ENCODE data around the gene ACAP1. TPM values are rescaled to one million over a fixed set of nuclear protein-coding genes. Genes with fewer than 3 reads are reported as not detected.
A peak's percentile ranks its signal among the peaks of the same experiment; 100 is the strongest.

ACAP1 gene, protein sequence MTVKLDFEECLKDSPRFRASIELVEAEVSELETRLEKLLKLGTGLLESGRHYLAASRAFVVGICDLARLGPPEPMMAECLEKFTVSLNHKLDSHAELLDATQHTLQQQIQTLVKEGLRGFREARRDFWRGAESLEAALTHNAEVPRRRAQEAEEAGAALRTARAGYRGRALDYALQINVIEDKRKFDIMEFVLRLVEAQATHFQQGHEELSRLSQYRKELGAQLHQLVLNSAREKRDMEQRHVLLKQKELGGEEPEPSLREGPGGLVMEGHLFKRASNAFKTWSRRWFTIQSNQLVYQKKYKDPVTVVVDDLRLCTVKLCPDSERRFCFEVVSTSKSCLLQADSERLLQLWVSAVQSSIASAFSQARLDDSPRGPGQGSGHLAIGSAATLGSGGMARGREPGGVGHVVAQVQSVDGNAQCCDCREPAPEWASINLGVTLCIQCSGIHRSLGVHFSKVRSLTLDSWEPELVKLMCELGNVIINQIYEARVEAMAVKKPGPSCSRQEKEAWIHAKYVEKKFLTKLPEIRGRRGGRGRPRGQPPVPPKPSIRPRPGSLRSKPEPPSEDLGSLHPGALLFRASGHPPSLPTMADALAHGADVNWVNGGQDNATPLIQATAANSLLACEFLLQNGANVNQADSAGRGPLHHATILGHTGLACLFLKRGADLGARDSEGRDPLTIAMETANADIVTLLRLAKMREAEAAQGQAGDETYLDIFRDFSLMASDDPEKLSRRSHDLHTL
- total RNA-seq, result 3.8 TPM

DNA sequence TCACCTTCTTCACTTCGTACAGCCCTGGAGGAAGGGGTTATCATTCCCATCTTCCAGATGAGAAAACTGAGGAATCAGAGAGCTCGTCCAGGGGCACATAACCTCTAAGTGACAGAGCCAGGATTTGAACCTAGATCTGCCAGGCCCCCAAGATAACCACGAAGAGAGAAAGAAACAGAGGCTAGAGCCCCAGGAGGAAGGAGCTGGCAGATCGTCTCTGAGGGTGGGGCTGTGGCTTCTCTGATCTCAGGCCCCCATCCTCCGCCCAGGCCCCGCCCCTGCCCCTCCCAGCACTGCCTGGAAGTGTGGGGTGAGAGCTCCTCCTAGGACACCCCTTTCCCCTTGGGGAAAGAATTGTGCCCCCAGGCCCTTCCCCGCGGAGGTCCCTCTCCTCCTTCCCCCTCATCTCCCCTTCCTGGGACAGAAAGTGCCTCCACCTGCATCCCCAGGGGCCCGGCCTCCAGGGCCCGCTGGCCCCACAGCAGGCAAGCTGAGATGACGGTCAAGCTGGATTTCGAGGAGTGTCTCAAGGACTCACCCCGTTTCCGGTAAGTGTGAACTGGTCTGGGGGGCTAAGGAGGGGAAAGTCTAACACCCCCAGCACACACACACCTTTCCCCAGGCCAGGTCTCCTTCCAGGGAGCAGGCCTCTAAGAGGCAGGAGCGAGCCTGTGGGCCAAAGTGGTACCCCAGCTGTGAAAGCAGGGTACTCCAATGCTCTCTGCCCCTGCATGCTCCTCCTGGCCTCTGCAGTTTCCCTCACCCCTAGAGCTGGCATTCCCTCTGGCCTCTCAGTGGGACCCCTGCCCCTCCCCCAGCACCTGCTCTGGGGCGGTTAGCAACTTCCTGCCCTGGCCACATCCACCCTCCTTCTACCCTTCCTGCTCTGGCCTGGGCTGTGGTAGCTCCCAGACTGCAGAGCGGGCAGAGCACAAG, at the start of gene ACAP1:
Gene ACAP1 (plus strand): TSS at position 290 of the 936 bp plus-strand sequence. CDS start 206 bp downstream, at position 496.
- peak; percentile 63 for ATAC-seq

DNA sequence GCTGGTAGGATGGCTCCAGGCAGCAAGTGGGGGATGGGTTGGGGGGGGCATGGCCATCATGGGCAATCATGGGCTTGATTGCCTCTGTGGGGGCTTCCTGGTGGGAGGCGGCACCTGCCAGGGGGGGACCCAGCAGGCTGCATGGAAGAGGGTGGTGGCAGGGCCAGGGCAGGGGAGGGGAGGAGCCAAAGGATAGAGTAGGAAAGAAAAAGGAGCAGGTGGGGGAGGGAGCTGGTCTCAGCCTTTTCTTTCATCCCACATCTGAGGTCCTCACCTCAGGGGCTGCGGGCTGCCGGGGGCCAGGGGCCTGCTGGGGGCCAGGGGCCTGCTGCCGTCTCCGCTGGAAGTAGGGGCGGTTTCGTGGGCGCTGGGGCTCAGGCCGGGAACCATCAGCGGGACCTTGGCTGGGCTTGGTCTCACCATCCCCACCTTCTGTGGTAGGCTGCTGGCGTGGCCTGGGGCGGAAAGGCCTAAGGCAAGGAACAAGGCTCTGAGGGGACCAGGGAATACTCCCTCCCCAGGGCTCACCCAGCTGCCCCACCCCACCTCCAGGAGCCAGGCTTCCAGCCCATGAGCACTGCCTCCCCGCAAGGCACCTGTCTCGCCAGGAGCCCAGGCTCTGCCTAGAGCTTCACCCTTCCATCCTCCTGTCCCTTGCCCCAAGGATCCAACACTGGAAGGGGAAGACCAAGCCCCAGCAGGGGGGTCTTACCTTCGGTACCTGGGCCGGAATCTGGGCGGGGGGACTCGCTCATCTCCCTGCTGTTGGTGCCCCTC, 46.9 kb upstream of the ACAP1 start:
- ATAC-seq, result no peak

DNA sequence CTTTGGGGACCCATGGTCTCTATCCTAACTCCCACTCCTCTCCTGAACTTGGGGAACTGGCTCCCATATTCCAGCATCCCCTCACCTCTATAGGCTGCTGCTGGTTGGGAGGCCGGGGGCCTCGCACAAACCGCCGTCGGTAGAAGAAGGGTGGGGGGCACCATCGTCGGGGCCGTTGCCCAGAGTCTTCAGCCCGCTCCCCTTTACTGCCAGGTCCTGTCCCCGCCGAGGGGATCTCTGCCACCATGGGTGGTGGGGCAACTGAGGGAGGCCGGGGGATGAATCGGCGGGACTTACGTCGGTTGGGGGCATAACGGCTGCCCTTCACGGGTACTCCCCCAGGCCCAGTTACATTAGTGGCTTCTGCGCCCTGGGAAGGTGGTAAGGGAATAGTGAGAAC, 46.2 kb upstream of the ACAP1 start:
- no peak for ATAC-seq

DNA sequence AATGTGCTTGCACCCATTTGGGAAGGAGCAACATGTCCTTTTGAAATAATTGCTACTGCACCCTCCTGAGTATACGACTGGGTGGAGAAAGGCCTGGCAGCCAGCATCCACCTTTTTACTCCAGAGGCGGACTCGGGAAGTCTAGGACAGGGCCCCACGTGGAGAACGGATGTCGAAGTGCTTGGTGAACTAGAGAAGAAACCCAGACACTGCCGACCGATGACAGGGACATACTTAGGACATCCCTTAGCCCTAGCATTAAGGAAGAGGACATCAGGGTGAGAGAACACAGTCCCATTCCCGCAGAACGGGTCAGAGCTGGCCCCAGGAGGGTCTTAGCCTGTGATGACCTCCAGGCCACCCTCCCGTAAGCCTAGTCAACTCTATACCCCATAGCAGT, 45.6 kb upstream of the ACAP1 start:
- no peak for ATAC-seq

DNA sequence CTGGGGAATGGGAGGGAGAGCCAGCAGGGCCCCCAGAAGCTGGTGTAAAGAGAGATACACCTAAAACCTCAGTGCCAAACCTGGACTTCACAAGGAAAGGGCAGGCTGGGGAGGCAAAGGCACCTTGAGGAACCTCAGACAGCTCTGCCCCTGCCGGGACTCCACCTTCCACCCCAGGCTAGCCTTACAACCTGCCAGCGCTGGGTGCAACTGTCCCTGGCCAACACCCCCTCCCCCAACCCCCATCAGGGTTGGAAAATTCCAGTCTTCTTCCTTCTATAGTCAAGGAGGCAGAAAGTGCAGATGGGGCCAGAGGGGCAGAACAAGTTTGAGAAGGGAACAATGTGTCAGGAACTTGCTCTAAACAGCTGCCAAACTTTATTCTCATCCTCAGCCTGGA, 44.1 kb upstream of the ACAP1 start:
- ATAC-seq, result no peak

DNA sequence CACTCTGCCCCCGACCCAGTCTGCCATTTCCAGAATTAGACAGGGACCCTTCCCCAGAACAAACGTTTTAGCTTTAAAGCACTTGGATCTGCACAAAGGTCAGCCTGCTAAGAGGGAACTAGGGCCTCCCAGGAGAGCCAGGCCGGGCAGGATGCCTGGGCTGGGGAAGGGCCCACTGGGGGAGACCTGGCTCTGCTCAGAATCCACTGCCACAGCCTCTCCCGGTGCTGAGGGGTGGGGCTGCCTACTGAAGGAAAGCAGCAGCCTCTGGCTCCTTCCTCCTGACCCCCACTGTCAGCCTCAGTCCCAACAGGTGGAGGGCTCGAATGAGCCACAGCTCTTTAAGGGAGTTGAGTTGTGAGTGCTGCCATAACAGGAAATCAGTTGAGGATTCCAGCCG, 43.6 kb upstream of the ACAP1 start:
- ATAC-seq, result peak; percentile 3

DNA sequence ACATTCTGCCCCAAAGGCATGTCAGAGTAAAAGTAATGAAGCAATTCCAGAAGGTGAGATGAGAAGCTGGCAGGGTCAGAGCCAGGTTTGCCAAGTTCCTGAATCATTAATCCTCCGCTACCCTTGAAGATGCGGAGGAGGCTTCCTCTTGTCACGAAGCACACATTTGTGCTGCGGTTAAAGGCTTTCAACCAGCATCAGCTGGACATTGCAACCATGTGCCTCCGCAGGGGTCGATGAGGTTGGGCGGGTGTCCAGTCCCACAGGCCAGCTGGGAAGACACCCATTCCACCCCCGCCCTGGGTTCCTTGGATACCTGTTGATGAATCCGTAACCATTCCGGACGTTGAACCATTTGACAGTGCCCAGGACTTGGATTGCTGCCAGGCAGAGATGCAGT, 43.2 kb upstream of the ACAP1 start:
- peak; percentile 5 for ATAC-seq

DNA sequence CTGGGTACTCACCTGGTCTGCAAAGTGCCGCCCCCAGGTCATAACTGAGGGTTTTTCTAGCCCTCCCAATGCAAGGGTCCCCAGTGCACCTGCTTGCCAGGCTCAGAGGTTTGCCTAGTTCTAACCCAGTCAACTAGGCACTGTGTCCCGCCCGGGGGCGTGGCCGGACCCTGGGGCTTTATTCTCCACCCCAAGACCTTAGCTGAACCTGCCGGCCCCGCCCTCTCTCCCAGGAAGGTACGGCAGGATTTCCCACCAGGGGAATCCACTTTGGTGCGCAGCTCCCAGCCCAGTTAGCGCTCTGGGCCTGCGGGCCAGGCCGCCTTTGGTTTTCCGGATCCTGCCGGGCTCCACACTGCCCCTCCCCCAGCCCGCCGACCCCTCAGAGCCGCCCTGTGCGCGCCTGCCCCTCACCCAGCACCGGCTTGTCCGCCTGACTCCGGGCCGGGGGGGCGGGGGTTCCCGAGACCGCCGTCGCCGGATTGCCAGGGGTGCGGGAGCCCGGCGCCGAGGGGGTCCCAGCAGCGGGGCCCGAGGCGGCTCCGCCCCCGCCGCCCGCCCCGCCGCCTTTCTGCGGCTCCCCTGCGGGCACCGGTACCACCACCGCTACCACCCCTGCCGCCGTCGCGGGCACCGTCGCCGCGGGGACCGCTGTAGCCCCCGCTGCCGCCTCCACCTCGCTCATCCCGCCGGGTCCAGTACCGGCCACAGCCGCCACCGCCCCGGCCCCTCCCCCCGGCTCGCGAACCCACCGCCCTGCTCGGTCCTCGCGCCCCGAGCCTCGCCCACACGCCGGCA, 42.3 kb upstream of the ACAP1 start:
- peak; percentile 65 for ATAC-seq

DNA sequence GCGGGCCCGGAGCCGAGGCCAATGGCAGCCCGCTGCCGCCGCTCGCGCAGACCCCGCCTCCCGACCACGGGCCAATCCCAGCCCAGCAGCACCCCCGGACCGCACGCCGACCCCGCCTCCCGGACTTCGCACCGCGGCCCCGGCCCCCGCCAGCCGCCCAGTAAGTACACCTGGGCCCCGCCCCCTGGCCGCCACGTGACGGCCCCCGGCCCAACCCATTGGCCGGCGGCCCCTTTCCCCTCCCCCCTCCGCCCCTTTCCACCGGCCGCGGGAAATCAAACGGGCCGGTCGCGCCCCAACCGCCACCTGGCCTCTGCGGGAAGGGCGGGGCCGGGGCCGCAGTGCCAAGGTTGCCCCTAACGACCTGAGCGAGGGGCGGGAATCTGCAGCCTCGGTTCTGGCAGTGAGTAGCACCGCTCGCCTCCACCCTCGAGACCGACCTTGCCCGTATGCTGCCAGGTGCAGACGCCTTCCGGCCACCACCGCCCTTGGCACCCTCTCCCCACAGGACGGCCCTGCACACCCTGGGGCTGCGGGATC, 41.6 kb upstream of the ACAP1 start, which contains the start of gene YBX2:
Gene YBX2 (minus strand): TSS at position 26 of the 540 bp plus-strand sequence. CDS start 139 bp downstream, outside the sequence.
- ATAC-seq, result peak; percentile 53

DNA sequence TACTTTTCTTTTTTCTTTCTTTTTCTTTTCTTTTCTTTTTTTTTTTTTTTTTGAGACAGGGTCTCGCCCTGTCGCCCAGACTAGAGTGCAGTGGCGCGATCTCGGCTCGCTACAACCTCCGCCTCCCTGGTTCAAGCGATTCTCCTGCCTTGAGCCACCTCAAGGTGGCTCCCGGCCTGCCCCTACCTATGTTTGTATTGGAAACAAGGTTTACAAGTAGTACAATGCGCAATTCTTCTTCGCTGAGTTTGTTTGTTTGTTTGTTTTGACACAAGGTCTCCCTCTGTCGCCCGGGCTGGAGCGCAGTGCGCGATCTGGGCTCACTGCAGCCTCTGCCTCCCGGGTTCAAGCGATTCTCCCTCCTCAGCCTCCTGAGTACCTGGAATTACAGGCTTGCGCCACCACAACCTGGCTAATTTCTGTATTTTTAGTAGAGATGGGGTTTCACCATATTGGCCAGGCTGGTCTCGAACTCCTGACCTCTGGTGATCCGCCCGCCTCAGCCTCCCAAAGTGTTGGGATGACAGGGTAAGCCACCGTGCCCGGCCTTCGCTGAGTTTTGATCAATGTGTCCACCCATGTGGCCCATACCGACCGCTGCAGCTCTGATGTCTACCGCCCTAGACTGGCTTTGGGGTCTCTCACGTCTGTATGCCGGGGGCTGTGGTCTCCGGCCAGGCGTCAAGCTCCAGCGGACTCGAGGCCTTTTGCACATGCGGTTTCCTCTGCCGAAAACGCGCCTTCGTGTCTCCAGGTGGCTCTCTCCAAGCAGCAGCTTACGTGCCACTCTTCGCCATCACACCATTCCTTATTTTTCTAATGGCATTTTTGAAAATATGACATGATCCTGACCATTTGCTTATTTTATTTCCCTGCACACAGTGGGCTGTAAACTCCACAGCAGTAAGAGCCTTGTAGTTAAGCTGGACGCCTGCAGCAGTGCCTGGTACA, 40.8 kb upstream of the ACAP1 start:
- no peak for ATAC-seq

DNA sequence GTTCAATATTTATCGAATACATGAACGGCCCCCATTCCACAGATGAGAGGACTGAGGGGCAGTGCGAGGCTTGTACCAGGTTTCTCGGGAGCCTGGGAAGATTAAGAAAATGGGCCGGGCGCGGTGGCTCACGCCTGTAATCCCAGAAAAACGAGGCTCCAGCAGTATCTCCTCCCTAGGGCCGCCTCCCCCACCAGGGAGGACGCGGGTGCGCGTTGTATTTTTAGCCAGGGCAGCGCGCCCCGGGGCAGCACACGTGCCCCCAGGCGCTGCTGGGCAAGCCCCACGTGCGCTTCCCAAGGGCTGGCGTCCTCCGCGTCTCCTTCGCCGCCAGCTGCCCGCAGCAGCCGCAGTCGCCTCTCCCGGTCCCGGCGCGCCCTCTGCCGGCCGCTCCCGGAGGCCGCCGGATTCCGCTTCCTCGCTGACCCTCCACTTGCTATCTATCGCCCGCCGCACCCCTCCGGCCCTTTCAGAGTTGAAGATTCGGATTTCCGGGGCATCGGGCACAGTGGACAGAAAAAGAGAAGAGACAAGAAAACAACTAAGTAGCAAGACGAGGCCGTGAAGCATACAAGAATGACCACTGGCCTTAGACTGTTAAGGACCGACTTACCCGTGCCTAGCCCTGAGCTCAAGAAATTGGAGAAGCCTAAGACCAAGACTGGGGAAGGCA, 40.0 kb upstream of the ACAP1 start:
- ATAC-seq, result peak; percentile 39

DNA sequence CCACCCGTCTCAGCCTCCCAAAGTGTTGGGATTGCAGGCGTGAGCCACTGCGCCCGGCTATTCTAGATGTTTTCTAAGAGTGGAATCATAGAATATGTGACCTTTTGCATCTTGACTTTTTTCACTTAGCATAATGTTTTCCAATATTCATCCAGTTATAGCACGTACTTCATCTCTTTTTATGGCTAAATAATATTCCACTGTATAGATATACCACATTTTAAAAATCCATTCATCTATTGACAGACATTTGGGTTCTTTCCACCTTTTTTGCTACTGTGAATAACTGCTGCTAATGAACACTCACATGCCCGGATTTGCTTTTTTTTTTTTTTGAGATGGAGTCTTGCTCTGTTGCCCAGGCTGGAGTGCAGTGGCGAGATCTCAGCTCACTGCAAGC, 32.1 kb upstream of the ACAP1 start:
- no peak for ATAC-seq

DNA sequence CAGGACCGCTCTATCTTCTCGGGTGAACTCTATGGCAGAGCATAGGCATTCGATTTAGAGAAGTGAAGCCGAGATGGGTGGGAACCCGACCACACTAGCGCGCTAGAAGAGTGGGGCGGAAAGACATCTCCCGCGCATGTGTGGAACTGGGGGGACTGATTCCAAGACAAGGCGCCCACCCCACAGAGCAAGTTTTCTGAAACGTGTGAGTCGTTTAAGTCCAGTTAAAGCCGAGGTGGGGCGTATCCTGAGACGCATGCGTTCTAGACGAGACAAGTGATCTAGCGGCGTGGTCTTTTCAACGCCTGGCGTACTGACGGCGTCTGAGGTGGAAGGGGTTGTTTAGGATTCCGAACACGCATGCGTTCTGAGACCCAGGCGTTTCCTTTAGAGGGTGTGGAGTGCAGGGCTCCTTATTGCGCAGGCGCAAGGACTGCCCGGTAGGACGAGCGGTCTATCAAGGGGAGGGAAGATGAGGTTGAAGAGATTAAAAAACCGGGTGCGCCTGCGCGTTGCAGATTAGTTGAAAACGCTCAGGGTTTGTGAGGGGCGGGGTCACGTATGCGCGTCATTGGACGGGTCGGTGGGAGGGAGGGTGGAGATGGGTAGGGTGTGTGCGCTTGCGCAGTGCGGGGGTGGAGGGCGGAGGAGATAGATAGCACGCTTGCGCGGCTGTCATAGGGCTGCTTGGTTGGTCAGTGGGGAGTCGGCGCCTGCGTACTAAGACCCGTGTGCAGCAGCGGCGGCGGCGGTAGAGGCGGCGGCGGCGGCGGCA, 29.2 kb upstream of the ACAP1 start, which contains the start of gene EIF5A:
Gene EIF5A (plus strand): TSS at position 718 of the 775 bp plus-strand sequence. CDS start 2,008 bp downstream, outside the sequence.
- peak; percentile 92 for ATAC-seq

DNA sequence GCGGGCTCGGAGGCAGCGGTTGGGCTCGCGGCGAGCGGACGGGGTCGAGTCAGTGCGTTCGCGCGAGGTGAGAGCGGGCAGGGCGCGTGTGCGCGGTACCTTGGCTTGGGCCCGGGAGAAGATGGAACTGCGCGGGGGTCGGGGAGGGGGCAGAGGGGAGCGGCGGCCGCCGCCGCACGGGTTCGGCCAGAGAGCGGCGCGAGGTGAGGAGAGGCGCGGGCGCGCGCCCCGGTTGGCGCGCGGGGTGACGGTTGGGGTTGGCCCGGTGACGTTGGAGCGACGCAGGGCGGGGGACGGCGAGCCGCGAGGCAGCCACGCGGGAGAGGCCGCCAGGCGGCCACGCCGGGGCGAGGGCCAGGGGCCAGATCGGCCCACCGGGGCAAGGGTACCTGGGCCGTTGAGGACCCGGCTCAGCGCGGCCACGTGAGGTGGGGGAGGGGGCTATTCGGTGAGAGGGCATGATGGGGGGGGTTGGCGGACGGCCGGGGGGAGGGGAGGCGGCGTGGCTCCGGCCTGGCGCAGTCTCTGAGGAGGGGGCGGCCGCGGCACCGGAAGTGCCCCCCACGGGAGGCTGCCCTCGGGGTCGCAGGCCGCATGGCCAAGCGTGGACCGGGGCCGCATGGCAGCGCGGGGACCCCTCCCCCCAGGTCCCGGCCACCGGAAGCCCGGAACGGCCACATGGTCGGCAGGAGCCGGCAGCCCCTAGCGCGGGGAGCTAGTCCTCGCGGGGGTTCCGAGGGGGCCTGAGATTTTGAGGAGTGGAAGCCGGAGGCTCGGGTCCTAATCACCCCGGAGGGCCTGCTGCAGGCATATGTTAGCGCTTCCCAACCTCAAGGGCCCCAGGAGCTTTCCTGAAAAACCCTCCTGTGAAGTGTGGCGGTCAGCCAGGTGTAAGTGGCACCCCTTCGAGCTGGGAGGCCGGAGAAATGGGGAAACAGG, 28.4 kb upstream of the ACAP1 start:
- ATAC-seq, result peak; percentile 46

DNA sequence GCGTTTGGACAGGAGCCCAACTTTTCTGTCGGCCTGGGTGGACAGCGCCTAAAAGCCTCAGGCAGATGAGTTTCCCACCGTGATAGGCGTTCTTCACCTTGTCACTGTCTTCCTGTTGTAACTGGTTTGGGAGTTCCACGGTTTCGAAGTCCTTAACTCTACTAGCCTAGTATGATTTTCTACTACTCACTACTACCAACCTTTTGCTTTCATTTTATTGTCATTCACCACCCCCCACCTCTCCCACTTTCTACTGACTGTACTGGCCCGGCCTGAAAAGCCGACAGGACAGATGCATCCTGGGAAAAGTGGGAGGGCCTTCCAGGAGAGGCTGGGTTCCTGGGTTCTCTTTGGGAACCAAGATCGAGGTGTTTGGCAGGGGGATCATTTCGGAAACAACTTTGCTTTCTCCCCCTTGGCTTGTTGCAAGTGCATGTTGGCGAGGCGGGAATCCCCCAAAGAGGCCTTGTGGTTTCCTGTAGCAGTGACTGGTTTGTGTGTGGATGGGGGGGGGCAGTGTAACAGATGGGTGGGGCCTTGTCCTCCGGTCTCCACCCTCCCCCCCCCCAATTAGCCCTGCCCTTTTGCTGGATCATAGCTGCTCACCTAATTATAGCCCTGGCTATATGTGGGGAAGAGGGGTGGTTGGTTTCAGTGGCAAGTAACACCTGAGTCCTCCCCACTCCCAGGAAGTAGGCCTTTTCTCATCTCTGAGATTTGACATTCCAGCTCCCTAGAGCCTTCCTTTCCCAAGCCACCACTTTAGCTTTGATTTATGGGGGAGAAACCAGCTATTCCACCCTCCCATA, 27.5 kb upstream of the ACAP1 start:
- peak; percentile 35 for ATAC-seq

DNA sequence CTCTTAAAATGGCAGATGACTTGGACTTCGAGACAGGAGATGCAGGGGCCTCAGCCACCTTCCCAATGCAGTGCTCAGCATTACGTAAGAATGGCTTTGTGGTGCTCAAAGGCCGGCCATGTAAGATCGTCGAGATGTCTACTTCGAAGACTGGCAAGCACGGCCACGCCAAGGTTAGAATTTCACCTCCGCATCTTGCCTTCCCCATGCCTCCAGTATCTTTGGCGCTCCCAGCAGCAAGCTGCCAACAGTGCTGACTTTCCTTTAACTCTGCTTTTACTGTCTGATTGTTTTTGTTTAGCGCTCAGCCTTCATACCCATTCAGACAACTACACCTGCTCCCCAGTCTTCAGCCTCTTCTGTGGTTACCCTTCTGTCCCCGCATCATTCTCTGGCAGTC, 26.7 kb upstream of the ACAP1 start:
- no peak for ATAC-seq
